GM21825 (cell line): ENCODE data around the gene FAM107B.
"Not testable (repeated sequence)": the region's sequence is repeated elsewhere in the genome, so short reads cannot be mapped to it uniquely, and the experiment has no call there.

ENCODE experiments used
- ATAC-seq: cut with Tn5 transposase; IDR thresholded peaks from one replicate; pipeline ENCODE4 v1.9.1; 2021; ENCODE audit warnings: mild to moderate bottlenecking, moderate library complexity; ENCODE audit not compliant: unreplicated experiment

The FAM107B gene

DNA sequence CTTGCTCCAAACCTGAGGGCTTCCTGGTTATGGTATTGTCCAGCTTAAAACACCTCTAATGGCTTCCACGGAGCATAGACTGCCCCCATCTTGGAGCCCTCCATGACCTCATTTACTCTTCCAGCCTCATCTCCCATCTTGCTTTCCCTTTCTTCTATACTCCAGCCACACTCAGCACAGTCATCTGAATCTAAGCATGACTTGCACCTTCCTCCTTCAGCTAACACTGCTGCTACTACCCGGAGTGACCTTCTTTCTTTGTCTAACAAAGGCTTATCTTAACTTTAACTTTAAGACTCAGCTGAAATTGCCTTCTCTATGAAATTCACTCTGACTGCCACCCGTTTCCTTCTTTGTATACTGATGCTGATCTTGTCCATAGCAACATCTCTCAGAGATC is 135.1 kb downstream of the FAM107B start:
- no peak for ATAC-seq

DNA sequence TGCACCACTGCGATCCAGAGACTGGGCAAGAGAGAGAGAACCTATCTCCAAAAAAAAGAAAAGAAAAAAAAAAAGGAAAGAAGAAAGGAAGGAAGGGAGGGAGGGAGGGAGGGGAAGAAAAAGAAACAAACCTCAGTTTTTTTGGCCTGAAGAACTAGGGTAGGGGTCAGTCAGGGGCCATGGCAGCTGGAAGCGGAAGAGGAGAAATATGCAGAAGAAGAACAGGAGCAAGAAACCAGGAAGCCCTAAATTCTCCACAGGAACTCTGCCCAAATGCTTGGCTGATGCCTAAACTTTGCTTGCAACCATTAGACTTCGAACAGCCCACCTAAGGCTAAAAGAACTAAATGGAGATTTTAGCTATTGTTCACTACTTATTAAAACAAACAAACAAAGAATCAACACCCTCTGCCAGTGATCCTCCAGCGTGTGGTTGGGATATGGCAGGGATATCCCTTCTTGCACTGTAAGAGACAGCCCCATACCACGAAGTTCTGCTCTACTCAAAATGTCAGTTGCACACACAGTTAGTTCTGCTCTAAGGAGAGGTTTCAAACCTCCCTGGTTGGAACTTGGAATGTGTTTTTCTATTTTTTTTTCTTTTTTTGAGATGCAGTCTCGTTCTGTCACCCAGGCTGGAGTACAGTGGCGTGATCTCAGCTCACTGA is 139.5 kb downstream of the FAM107B start:
- ATAC-seq = no peak

DNA sequence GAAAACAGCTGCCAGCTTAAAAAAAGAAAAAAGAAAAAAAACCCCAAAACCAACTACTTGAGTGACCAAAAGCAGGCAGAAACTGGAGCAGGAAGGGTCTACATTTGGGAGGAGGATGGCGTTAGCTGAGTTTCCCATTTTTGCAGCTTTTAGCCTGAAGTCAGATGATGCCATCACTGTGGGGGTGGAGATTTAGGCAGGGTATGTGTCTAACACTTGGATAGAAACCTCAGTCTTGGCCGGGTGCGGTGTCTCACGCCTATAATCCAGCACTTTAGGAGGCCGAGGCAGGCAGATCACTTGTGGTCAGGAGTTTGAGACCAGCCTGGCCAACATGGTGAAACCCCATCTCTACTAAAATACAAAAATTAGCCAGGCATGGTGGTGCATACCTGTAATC is 140.1 kb downstream of the FAM107B start:
- ATAC-seq = not testable (repeated sequence)

DNA sequence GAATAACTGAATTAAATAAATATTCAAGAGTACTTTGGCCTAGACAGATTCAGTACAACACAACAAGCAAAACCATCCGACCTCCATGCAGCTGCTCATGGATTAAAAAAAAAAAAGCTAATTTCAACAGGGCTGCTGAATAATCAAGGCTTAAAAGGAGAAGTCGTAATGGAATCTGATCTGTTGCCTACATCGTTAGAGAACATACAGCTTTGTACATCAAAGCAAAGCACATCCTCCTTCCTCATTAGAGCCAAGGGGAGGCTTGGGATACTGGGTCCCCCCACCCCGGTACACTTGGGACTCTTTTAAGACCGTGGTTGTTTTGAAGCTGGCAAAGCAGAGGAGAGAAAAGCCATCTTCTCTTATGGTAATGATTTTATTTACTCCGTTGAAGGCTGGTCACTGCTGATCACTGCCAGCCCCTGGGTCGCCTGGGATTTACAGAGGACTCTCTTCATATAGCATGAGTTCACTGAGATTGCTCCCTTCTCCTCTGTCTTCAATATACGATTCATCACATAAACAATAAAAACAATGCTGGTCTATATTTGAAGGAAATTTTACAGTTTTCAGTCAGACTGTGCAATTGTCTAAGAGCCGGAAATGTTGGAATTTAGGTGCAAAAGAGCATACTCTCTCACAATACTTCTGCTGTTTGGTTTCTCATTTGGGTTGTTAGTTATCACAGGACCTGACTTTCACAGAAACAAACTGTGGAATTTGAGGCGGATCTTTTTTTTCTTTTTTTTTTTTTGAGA is 148.8 kb downstream of the FAM107B start:
- ATAC-seq = no peak

DNA sequence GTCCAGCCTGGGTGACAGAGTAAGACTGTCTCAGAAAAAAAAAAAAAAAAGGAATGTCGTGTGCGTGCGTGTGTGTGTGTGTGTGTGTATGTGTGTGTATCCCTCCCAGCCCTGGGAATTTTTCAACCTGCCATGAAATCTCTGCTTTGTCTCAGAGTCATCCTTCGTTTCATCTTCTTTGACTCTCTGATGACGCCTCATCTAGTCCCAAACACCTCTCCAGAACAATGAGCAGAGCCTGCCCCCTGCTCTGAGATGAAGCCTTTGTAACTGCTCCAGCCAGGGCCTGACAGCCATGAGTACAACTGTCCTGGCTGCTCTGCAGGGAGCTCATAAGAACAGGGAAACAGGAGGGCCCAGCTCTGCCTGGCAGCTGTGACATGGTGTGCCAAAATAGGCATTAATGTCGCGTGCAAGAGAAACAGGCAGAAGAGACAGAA is 149.5 kb downstream of the FAM107B start:
- no peak for ATAC-seq

DNA sequence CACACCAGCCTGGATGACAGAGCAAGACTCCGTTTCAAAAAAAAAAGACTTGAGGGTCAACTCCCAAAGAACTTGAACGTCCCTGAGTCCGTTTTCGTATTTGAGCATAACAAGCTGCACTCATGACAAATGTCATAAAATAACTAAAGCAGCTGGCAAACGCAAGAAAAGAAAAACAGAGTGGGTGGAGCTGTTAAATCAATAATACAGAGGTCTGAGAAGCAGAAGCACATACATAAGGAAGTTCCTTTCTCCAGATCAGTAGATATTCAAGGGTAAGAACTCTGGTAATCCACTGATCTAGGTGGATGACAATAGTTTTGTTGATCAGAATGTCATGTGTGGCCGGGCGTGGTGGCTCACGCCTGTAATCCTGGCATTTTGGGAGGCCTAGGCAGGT is 150.1 kb downstream of the FAM107B start:
- no peak for ATAC-seq

DNA sequence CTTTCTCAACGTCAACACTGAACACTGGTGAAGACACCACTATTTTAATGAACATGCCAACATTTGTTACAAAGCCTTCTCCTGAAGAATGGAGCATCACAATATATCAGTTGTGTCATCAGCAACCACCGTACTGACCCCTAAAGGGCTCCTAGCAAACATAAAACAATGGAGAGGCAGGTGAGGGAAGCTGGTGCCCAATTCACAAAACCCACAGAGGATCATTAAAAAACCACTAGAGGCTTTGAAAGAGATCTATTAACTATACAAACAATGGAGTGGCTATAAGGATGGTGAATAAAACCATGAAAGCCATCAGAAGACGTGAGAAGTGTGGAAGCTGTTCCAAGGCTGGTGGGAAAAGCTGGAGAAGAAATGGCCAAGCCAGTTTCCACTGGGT is 150.8 kb downstream of the FAM107B start:
- no peak for ATAC-seq

DNA sequence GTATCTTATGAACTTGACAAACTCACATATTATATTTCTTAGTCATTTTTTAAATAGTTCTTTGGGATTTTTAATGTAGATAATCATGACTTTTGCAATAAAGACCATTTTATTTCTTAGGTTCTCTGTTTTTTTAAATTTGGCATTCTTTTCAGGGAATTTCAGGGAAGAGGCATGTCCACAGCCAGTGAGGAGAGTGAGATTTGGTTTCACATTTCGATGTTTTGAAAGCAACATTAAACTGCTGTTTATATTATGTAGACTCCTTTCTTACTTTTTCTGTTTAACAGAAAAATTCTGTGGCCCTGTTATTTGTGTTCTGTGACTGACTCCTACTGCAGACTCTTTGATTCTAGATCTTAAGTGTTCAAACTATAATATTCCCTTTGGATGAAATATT is 153.7 kb downstream of the FAM107B start:
- no peak for ATAC-seq

DNA sequence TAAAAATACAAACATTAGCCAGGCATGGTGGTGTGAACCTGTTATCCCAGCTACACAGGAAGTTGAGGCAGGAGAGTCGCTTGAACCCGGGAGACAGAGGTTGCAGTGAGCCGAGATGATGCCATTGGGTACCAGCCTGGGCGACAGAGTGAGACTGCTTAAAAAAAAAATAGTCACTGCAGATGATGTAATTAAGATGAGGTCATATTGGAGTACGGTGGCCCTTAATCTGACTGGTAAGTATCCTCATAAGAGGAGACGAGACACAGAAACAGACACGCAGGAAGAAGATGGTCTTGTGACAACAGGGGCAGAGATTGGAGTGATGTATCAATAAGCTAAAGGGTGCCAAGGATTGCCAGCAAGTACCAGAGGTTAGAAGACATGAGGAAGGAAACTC is 156.0 kb downstream of the FAM107B start:
- ATAC-seq = no peak

DNA sequence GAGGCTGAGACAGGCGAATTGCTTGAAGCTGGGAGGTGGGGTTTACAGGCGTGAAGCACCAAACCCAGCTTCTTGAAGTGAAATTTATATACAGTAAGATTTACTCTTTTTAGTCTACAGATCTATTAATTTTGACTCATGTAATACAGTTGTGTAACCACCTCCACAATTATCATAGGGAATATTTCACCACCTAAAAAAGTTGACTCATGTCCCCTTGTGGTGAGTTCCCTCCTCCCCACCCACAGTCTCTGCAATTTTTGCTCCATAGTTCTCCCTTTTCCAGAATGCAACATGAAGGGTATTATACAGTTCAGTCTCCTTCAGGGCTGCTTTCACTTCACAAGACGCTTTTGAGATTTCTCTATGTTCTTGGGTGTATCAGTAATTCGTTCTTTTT is 156.8 kb downstream of the FAM107B start:
- ATAC-seq = no peak

DNA sequence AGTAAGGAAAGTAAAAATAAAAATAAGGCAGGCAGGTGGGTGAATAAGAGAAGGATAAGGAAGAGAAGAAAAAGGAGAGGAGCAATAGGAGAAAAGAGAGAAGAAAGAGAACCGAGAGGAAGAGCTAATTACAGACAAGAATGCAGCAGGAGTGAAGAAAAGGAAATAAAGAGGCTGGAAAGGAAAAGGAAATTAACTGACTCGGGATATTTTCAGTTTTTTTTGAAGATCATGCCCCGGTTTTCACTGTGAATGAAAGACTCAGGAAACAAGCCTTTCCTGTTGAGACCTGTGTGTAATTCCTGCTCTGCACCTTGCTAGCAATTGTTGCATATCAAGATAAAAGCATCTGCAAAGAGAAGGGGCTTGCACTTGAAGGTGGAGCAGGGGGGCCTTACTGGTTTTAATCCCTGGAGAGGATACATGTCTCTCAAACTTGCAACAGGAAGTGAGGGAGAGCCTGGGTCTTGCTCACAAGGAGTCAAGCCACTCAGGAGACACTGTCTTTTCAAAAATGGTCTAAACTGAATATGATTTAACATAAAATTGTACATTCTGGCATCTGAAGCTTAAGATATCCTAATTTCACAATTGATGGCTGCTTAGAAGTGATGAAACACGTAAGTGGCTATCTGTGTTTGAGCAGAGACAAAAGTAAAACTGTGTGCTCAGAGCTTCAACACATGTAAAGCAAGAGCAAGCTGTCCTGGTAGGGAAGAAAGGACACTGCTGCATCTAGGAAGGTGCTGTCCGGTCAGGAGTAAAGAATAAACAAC is 157.6 kb downstream of the FAM107B start:
- no peak for ATAC-seq

DNA sequence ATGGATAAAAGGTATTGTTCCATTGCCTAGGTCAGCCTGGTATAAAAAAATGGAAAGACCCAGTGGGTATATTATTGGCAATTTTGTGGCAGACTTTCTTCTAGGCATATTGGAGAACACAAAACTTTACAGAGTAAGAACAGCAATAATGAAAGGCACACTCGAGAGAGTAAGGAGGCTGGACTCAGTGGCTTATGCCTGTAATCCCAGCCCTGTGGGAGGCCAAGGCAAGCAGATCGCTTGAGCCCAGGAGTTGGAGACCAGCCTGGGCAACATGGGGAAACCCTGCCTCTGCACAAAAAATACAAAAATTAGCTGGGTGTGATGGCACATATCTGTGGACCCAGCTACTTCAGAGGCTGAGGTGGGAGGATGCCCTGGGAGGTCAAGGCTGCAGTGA is 158.2 kb downstream of the FAM107B start:
- no peak for ATAC-seq

DNA sequence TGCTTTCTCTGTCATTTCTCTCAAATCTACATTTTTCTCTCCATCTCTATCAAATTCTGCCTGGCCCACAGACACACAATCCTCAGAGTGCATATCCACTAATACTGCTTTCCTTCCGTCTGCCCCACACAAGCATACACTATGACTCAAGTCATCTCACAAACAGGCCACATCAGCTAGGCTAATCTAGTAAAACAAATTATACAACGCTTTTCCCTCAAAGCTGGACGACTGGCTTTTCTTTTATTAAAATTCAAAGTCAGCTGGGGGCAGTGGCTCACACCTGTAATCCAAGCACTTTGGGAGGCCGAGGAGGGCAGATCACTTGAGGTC is 161.1 kb downstream of the FAM107B start:
- no peak for ATAC-seq

DNA sequence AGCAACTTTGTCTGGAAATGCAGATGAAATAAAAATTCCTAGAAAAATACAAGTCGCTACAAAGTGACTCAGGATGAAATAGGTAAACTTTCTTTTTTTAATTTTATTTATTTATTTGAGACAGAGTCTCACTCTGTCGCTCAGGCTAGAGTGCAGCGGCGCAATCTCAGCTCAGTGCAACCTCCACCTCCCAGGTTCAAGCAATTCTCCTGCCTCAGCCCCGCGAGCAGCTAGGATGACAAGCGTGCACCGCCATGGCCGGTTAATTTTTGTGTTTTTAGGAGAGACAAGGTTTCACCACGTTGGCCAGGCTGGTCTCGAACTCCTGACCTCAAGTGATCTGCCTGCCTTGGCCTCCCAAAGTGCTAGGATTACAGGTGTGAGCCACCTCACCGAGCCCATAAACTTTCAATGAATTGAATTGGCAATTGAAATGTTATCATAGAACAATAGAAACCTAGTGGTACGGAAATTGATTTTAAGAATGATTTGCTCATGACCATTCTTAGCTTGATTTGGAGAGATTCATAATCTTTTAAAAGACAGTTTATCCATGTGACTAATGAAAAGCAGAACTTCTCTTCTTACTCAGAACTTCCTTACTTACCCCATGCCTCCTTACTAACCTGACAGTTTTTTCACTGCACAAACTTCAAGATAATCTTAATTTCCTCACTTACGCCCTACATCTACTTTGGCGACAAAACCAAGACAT is 161.7 kb downstream of the FAM107B start:
- ATAC-seq = no peak

DNA sequence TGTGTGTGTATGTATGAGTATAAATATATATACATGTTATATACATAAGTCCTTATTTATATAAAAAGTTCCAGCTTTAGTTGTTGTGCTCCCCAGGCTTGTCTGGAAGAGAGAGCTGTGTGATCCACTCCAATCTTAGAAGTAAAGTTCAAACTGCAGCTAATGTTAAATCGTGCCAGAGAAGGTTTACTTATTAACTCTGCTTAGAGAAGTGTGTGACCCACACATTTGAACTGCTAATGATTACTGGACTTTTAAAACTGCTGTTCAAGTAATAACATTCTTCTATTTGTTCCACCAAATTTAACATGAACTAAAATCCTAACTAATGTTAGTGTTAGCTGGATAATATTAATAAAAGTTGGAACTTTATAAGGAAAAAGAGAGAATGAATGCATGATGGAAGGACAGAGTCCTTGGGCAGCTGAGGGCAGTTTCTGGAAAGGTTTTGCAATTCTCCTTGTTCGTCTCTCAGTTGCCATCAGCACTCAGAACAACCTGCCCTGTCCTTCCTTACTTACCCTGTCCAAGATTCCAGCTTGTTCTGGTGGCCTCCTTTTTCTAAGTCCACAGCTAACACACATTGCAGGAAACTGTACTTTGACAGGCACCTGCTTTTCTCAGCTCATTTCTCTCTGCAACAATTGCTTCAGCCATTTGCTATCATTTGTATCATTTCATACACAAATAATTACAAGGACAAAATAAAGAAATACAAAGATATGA is 162.6 kb downstream of the FAM107B start:
- peak; percentile 45 for ATAC-seq

DNA sequence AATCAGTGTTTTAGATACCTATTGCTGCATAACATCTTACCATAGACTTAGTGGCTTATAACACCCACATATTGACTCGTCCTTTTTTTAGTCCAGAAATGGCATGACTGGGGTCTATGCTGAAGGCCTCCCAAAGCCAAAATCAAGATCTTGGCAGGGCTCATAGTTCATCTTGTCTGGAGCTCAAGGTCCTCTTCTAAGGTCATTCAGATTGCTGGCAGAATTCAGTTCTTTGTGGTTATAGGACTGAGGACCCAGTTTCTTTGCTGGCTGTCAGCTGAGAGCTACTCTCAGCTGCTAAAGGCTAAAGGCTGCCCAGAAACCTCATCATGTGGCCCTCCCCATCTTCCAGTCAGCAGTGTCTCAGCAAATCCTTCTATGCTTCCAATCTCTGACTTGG is 165.5 kb downstream of the FAM107B start:
- no peak for ATAC-seq

DNA sequence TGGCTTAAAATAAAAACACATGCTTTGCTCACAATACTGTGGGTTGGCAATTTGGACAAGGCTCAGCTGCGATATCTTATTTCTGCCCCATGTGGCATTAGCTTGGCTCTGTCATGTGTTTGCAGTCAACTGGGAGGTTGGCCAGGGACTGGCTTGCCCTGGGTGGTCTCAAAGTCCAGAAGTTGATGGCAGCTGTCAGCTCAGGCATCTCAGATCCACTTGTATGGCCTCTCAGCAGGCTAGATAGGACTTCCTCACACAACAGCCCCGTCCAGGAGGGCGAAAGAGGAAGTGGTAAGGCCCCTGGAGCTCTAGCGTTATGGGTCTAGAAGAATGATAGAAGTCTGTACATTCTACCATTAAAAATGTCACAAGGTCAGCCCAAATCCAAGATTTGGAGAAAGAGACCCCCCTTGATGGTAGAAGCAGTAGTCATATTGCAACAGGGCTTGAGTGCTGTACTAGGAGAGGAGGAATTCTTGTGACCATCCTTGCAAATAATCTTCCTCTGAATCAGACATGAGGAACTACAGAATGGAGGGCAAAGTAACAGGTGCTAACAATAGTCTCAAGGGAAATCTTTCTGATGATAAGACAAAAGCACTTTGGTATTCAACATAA is 166.2 kb downstream of the FAM107B start:
- ATAC-seq = peak; percentile 39

DNA sequence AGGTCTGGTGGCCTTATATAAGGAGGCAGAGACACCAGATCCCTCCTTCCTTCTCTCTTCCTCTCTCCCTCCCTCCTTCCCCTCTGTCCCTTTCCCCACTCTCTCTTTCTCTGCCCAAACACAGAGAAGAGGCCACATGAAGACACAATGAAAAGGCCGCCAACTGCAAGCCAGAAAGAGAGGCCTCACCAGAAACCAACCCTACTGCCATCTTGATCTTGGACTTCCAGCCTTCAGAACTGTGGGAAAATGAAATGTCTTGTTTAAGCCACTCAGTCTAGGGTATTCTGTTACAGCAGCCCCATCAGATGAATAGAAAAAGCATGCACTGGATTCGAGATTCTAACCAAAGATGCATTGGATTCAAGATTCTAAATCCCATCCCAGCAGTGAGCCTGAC is 168.1 kb downstream of the FAM107B start:
- no peak for ATAC-seq

DNA sequence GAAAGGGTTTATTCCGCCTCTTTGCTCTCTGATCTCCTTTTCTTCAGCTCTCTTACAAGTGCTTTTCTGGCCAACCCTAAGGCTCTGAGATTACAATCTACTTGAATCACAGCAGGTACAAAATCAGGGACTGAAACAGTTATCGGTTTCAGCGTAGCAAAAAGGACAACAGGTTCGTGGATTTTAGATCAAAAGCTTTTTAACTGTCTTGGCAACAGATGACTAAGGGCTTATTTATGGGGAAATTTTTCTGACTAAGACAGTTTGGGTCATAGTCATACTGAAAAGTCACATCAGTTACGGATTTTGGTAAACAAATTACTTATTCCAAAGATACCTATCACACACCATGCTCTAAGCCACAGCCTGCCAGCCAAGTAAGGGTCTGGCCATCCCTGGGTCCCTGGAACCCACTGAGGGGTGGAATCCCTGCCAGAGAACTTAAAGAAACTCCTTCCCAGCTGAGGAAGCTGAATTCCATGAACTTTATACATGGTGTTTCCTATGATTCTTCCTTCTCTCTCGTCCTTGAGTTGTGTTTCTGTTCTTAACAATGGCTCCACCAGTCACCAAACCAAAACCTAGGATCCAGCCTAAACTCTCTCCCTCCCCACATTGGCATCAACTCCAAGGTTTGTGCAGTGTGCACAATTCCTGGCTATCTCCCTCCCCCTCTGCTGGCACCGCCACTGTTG is 169.3 kb downstream of the FAM107B start:
- ATAC-seq = peak; percentile 38
